Measurements from ENCODE around the gene DHRS7C. TPM values are rescaled to one million over a fixed set of nuclear protein-coding genes. Genes with fewer than 3 reads are reported as not detected.

DHRS7C gene
- total and polyA plus RNA-seq, 4 experiments from 2014 or later = not detected

GRCh38 chr17:9763643-9764042 lies 27.7 kb downstream of the DHRS7C start:
- H3K4me1 Mint-ChIP-seq = peaks cover 0 to 2% (median 0%) of the 10 kb centered on the region in 4 donors
- H3K4me3 Mint-ChIP-seq = no peak overlapping the region
- no peak overlapping the region for H3K27ac Mint-ChIP-seq
- DNase-seq = no peak
- peaks cover 11 to 23% of the 10 kb centered on the region in 2 donors for H3K27me3 Mint-ChIP-seq
- no peaks in the 10 kb centered on the region for H3K27me3 ChIP-seq (ENCODE audit: insufficient read depth, low read length)
- no peaks in the 10 kb centered on the region for H3K4me1 ChIP-seq (ENCODE audit: insufficient read depth, low read length)
- CTCF ChIA-PET (ENCODE audit: partially characterized antibody) = no interaction called here
- H3K36me3 Mint-ChIP-seq = no peaks in the 10 kb centered on the region
- H3K9me3 Mint-ChIP-seq = no peaks in the 10 kb centered on the region
- no peaks in the 10 kb centered on the region for H3K36me3 ChIP-seq (ENCODE audit: insufficient read depth, low read length)
- intact Hi-C loops (cut with micrococcal nuclease) = loop anchor here (10.0 kb wide), 1 partner anchor 189 kb away; the partner anchor contains the start of genes CFAP52 and STX8
- H3K27ac ChIP-seq (ENCODE audit: low read depth, low read length) = no peak overlapping the region
- H3K9me3 ChIP-seq (ENCODE audit: control insufficient read depth in 1 of 2, low read length in 2 of 2) = no peaks in the 10 kb centered on the region
- POLR2A ChIA-PET (ENCODE audit: partially characterized antibody) = no interaction called here
- H3K4me3 ChIP-seq (ENCODE audit: low read length in 2 of 2) = no peak overlapping the region

- no peaks in the 10 kb centered on the region for H3K9me3 ChIP-seq (ENCODE audit: control insufficient read depth in 1 of 2, low read length in 2 of 2)
- H3K4me1 Mint-ChIP-seq = no peaks in the 10 kb centered on the region
- H3K4me3 Mint-ChIP-seq = no peak overlapping the region
- ChIA-PET CTCF (ENCODE audit: partially characterized antibody) (no interaction called here), POLR2A (ENCODE audit: partially characterized antibody) (interaction anchor here (0.5 kb wide), 1 partner anchor 467 kb away, joined by 3 read pairs; no protein-coding TSS in a partner anchor)
- no peak overlapping the region for H3K4me3 ChIP-seq (ENCODE audit: low read length in 2 of 2)
- no peaks in the 10 kb centered on the region for H3K9me3 Mint-ChIP-seq
- no peak for DNase-seq
- intact Hi-C loops (cut with micrococcal nuclease) = loop anchor here (10.0 kb wide), 1 partner anchor 185 kb away; the partner anchor contains the start of genes CFAP52 and STX8
- no peaks in the 10 kb centered on the region for H3K4me1 ChIP-seq (ENCODE audit: insufficient read depth, low read length)
- H3K36me3 ChIP-seq (ENCODE audit: insufficient read depth, low read length) = no peaks in the 10 kb centered on the region
- H3K27me3 ChIP-seq (ENCODE audit: insufficient read depth, low read length) = no peaks in the 10 kb centered on the region
- no peak overlapping the region for H3K27ac ChIP-seq (ENCODE audit: low read depth, low read length)
- H3K36me3 Mint-ChIP-seq = no peaks in the 10 kb centered on the region
- H3K27me3 Mint-ChIP-seq = peaks cover 14 to 17% of the 10 kb centered on the region in 2 donors
- no peak overlapping the region for H3K27ac Mint-ChIP-seq
These were observed 31.1 kb downstream of the DHRS7C start for GRCh38 chr17:9760266-9760665.

GRCh38 chr17:9755083-9755482 lies 36.3 kb downstream of the DHRS7C start:
- no peak overlapping the region for H3K4me3 Mint-ChIP-seq
- H3K36me3 ChIP-seq (ENCODE audit: insufficient read depth, low read length) = no peaks in the 10 kb centered on the region
- H3K36me3 Mint-ChIP-seq = no peaks in the 10 kb centered on the region
- H3K9me3 ChIP-seq (ENCODE audit: control insufficient read depth in 1 of 2, low read length in 2 of 2) = no peaks in the 10 kb centered on the region
- peaks cover 24 to 25% of the 10 kb centered on the region in 2 donors for H3K27me3 Mint-ChIP-seq
- ChIA-PET CTCF (ENCODE audit: partially characterized antibody) (no interaction called here), POLR2A (ENCODE audit: partially characterized antibody) (no interaction called here)
- no peaks in the 10 kb centered on the region for H3K4me1 Mint-ChIP-seq
- H3K27ac Mint-ChIP-seq = no peak overlapping the region
- no peaks in the 10 kb centered on the region for H3K27me3 ChIP-seq (ENCODE audit: insufficient read depth, low read length)
- no peak overlapping the region for H3K4me3 ChIP-seq (ENCODE audit: low read length in 2 of 2)
- no peak overlapping the region for H3K27ac ChIP-seq (ENCODE audit: low read depth, low read length)
- intact Hi-C loops (cut with micrococcal nuclease) = no loop called here
- peaks cover 0 to 2% (median 0%) of the 10 kb centered on the region in 8 donors for H3K9me3 Mint-ChIP-seq
- no peaks in the 10 kb centered on the region for H3K4me1 ChIP-seq (ENCODE audit: insufficient read depth, low read length)
- no peak for DNase-seq

GRCh38 chr17:9750524-9750923 lies 40.9 kb downstream of the DHRS7C start:
- Mint-ChIP-seq H3K4me3 (no peak overlapping the region), H3K4me1 (no peaks in the 10 kb centered on the region), H3K27ac (no peak overlapping the region), H3K9me3 (peaks cover 0 to 2% (median 0%) of the 10 kb centered on the region in 8 donors), H3K27me3 (peaks cover 18 to 25% of the 10 kb centered on the region in 2 donors), H3K36me3 (no peaks in the 10 kb centered on the region)
- Histone ChIP-seq H3K4me1 (ENCODE audit: insufficient read depth, low read length) (no peaks in the 10 kb centered on the region), H3K9me3 (ENCODE audit: control insufficient read depth in 1 of 2, low read length in 2 of 2) (no peaks in the 10 kb centered on the region), H3K4me3 (ENCODE audit: low read length in 2 of 2) (no peak overlapping the region), H3K27me3 (ENCODE audit: insufficient read depth, low read length) (no peaks in the 10 kb centered on the region), H3K36me3 (ENCODE audit: insufficient read depth, low read length) (no peaks in the 10 kb centered on the region), H3K27ac (ENCODE audit: low read depth, low read length) (no peak overlapping the region)
- ChIA-PET POLR2A (ENCODE audit: partially characterized antibody) (no interaction called here), CTCF (ENCODE audit: partially characterized antibody) (interaction anchor here (1.9 kb wide), 1 partner anchor 22 kb away, joined by 4 read pairs; no protein-coding TSS in a partner anchor)
- DNase-seq = no peak
- intact Hi-C loops (cut with micrococcal nuclease) = no loop called here

- ChIA-PET POLR2A (ENCODE audit: partially characterized antibody) (no interaction called here), CTCF (ENCODE audit: partially characterized antibody) (no interaction called here)
- Mint-ChIP-seq H3K4me1 (no peaks in the 10 kb centered on the region), H3K27me3 (peaks cover 2 to 9% of the 10 kb centered on the region in 2 donors), H3K36me3 (no peaks in the 10 kb centered on the region), H3K27ac (no peak overlapping the region), H3K9me3 (peaks cover 0 to 1% (median 0%) of the 10 kb centered on the region in 8 donors), H3K4me3 (no peak overlapping the region)
- no peaks in the 10 kb centered on the region for H3K27me3 ChIP-seq (ENCODE audit: insufficient read depth, low read length)
- no peaks in the 10 kb centered on the region for H3K9me3 ChIP-seq (ENCODE audit: control insufficient read depth in 1 of 2, low read length in 2 of 2)
- H3K4me1 ChIP-seq (ENCODE audit: insufficient read depth, low read length) = no peaks in the 10 kb centered on the region
- H3K27ac ChIP-seq (ENCODE audit: low read depth, low read length) = no peak overlapping the region
- no peak overlapping the region for H3K4me3 ChIP-seq (ENCODE audit: low read length in 2 of 2)
- DNase-seq = no peak
- H3K36me3 ChIP-seq (ENCODE audit: insufficient read depth, low read length) = no peaks in the 10 kb centered on the region
- intact Hi-C loops (cut with micrococcal nuclease) = no loop called here
These were observed 61.5 kb downstream of the DHRS7C start for GRCh38 chr17:9729735-9730420.

GRCh38 chr17:9729034-9729650 lies 62.2 kb downstream of the DHRS7C start:
- H3K27me3 ChIP-seq (ENCODE audit: insufficient read depth, low read length) = no peaks in the 10 kb centered on the region
- CTCF ChIA-PET (ENCODE audit: partially characterized antibody) = interaction anchor here (0.7 to 1.9 kb wide), 6 partner anchors 10 to 42 kb away, joined by 3 to 7 read pairs (median 4); no protein-coding TSS in a partner anchor
- no peaks in the 10 kb centered on the region for H3K9me3 ChIP-seq (ENCODE audit: control insufficient read depth in 1 of 2, low read length in 2 of 2)
- Mint-ChIP-seq H3K36me3 (no peaks in the 10 kb centered on the region), H3K27ac (no peak overlapping the region), H3K4me3 (no peak overlapping the region), H3K27me3 (peaks cover 2 to 9% of the 10 kb centered on the region in 2 donors), H3K4me1 (no peaks in the 10 kb centered on the region), H3K9me3 (no peaks in the 10 kb centered on the region)
- peak in 4 of 5 donors; percentile 16 to 34 (median 20) for DNase-seq
- H3K27ac ChIP-seq (ENCODE audit: low read depth, low read length) = no peak overlapping the region
- H3K4me1 ChIP-seq (ENCODE audit: insufficient read depth, low read length) = no peaks in the 10 kb centered on the region
- intact Hi-C loops (cut with micrococcal nuclease) = no loop called here
- POLR2A ChIA-PET (ENCODE audit: partially characterized antibody) = no interaction called here
- H3K36me3 ChIP-seq (ENCODE audit: insufficient read depth, low read length) = no peaks in the 10 kb centered on the region
- H3K4me3 ChIP-seq (ENCODE audit: low read length in 2 of 2) = no peak overlapping the region

- Mint-ChIP-seq H3K9me3 (no peaks in the 10 kb centered on the region), H3K36me3 (no peaks in the 10 kb centered on the region), H3K27me3 (peaks cover 3 to 9% of the 10 kb centered on the region in 2 donors), H3K4me3 (no peak overlapping the region), H3K4me1 (peaks cover 0 to 1% (median 0%) of the 10 kb centered on the region in 4 donors), H3K27ac (no peak overlapping the region)
- DNase-seq = no peak
- no peaks in the 10 kb centered on the region for H3K4me1 ChIP-seq (ENCODE audit: insufficient read depth, low read length)
- CTCF ChIA-PET (ENCODE audit: partially characterized antibody) = interaction anchor here (0.7 to 1.9 kb wide), 6 partner anchors 9 to 43 kb away, joined by 3 to 7 read pairs (median 4); no protein-coding TSS in a partner anchor
- H3K4me3 ChIP-seq (ENCODE audit: low read length in 2 of 2) = no peak overlapping the region
- H3K27me3 ChIP-seq (ENCODE audit: insufficient read depth, low read length) = no peaks in the 10 kb centered on the region
- H3K9me3 ChIP-seq (ENCODE audit: control insufficient read depth in 1 of 2, low read length in 2 of 2) = no peaks in the 10 kb centered on the region
- POLR2A ChIA-PET (ENCODE audit: partially characterized antibody) = no interaction called here
- intact Hi-C loops (cut with micrococcal nuclease) = no loop called here
- no peak overlapping the region for H3K27ac ChIP-seq (ENCODE audit: low read depth, low read length)
- H3K36me3 ChIP-seq (ENCODE audit: insufficient read depth, low read length) = no peaks in the 10 kb centered on the region
These were observed 62.8 kb downstream of the DHRS7C start for GRCh38 chr17:9728564-9728963.
